NCI-H345 (cell line): ENCODE data around the gene UTP15.
A peak's percentile ranks its signal among the peaks of the same experiment; 100 is the strongest.

Source experiments
- DNase-seq: peaks from one replicate; lab custom pipeline; 2025; lab: John Stamatoyannopoulos, UW

Gene UTP15, protein sequence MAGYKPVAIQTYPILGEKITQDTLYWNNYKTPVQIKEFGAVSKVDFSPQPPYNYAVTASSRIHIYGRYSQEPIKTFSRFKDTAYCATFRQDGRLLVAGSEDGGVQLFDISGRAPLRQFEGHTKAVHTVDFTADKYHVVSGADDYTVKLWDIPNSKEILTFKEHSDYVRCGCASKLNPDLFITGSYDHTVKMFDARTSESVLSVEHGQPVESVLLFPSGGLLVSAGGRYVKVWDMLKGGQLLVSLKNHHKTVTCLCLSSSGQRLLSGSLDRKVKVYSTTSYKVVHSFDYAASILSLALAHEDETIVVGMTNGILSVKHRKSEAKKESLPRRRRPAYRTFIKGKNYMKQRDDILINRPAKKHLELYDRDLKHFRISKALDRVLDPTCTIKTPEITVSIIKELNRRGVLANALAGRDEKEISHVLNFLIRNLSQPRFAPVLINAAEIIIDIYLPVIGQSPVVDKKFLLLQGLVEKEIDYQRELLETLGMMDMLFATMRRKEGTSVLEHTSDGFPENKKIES

DNA sequence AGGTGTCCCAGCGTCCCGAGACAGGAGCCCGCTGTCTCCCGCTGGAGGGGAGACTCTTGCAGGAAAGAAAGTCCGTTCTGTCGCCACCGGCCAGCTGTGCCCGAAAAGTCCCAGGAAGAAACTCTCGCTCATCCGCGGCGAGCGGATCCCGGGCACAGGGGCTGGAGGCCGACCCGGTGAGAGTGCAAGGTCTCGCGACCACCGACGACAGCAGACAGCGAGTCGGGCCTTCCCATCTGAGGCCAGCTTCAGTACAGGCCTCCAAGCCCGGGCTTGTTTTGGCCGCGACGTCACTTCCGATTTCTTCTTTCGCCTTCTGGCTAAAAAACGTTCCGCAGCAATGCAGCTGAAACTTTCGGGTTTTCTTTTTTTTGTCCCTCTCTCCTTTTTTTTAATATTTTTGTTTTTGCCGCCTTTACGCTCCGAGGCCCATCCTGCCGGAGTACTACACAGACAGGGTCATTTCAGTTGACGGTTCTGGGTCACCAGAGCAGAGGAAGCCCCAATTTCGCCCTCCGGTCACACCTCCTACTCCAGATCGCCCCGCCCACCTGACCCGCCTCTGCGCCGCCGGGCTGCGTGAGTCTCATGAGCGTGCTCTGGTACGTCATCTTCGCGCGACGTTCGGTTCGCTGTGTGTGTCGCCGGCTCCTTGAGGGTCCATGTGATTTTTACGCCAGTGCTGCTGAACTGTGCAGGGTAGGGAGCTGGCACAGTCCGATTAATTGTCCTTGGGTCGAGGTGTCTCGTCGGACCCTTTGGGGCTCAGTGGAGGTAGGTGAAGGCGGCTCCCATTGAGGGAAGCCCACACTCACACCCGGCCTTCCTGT lies at the start of gene UTP15, which contains the start of gene ANKRA2:
UTP15 (plus strand) TSS at position 605 of the 830 bp plus-strand sequence. CDS start 1,602 bp downstream, outside the sequence.
ANKRA2 (minus strand) TSS at position 501 of the 830 bp plus-strand sequence. CDS start 2,758 bp downstream, outside the sequence.
- DNase-seq = peak; percentile 95

DNA sequence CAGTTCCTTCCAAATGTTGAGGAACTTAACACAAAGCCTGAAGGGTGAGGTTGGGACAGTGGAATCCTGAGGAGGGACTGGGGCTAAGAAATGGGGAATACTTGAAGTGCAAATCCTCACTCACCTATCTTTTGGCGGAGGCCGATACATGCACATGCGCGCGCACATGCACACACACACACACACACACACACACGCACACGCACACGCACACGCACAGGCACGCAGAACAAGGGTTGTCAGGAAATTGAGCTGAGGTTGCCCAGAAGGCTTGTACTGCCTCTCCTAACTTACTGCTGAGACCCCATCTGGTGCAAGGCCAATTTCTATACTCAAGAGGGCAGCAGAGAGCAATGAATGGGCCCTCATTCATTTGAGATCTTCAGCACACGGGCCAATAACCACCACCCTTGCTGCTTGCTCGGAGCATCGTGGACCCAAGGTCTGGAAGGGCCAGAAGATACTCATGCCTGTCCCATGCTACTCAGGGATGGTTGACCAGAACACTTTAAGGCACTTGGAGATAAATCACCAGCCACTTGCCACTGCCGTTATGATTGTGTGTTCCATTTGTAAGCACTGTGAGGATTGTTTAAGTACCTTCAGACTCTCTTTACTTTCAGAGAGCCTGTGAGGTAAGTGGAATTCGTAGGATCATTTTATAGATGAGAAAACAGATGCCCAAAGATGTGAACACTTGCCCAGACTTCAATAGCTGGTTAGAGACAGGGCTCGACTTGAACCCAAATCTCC lies 45.8 kb upstream of the UTP15 start:
- DNase-seq = peak; percentile 73

DNA sequence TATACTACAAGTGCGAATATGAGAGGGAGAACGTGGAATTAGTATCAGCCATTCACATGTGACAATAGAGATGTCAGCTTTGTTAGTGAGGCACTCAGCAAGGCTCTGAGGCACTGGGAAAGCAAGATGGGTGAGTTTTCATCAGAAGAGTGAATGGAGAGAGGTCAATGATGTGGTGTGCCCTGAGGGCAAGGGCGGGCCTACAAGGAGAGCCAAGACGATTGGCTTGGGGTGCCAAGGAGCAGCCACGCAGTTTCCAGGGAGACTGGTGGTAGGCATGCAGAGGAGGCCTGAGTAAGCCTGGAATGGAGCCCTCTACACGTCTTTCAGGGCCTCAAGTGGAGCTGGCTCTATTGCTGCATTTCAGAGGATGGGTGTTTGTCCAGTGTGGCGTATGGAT lies 42.6 kb upstream of the UTP15 start:
- no peak for DNase-seq

DNA sequence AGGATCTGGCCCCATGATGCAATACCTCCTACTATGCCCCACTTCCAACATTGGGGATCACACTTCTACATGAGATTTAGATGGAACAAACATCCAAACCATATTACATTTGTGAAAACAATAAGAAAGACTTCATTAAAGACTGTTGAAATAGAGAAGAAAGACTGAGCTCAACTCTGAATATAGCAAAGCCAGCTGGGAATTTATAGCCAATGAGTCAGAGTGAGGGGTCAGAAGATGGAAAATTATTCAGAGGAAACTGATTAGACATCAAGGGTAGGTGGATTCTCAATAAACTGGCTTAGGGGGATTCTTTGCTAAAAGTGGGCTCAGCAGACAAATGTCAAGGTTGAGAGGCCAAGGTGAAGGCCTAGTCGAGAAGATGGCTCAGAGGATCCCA lies 41.7 kb upstream of the UTP15 start:
- DNase-seq = no peak

DNA sequence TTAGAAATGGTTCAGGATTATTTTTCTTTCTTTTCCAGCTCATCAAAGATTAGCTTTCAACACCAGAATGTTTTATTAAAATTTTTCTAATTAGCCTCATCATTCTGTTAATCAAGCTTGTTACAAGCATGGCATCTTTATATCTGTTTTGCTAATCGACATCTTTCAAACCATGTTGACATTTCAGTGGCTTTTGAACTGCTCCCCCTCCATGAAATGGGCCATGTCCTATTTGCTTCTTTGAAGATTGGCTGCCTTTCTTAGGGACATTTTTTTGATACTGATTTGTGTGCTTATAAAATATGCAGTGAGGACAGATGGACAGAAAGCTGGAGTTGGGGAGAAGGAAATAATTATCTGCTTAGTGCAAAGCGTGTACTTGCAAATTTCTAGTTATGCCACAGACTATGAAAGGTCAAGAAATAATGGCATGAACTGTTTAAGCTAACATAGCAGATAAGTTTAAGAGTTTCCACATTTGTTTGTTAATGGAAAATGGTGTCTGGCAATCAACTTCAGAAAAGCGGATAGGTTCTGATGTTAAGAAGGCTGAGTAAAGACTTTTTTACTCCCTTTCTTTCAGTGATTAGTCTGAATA lies 39.8 kb upstream of the UTP15 start:
- DNase-seq = no peak

DNA sequence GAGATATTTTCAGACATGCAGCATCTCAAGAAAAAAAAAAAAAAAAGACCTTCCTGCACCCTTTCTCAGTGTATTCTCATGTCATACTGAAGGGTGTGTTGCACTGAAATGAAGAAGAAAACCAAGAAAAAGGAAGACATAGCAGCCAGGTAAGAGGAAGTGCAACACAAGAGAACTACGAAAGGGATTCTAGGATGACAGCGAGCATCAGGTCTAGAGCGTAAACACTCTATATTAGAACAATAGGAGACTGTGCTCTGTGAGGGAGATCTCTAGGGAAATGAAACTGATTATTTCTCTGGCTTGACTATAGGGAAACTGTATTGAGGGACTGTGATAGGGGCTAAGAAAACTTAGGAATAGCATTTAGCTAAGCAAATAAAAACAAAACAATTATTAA lies 37.3 kb upstream of the UTP15 start:
- peak; percentile 9 for DNase-seq

DNA sequence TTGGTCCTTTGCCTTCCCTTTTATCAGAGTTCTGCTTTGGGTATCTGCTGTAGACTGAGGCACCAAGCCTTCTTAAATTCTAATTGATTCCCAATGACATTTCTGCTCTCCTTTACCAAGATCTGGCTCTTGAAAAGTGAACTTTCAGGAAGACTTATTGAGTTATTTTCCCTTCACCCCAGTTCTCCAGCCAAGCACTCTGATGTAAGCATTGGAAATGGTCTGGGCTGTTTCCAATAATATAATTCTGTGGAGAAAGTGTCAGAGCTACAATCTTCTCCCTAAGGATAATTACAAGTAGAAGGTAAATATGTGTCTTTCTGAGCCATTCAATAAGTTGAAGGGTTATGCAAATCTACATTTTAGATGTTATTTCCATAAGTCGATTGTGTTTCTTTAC lies 36.5 kb upstream of the UTP15 start:
- no peak for DNase-seq

DNA sequence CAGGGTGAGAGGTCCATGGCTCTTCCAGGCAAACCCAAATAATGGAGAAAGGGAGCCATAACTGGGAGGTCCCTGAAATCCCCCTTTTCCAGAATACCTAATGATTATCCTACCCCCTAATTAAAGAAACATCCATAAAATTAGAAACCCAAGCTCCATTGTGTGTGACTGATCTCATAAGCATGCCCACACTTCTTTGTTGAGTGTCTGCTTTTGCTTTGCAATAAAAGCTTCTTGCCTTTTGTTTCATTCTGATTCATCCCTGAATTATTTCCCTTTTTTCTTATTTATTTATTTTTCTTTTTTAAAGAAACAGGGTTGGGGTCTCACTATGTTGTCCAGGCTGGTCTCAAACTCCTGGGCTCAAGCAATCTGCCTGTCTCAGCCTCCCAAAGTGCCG lies 34.2 kb upstream of the UTP15 start:
- DNase-seq = no peak

DNA sequence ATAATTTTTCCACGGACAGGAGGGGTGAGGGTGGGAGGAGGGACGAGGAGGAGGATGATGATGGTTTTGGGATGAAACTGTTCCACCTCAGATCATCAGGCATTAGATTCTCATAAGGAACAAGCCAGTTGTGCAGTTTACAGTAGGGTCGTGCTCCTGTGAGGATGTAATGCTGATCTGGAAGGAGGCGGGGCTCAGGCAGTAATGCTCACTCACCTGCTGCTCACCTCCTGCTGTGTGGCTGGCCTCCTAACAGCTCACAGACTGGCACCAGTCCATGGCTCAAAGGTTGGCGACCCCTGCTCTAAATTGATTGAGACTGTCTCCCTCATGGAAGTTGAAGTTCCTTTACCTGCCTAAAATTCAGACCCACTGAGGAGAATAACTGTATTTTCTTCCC lies 33.3 kb upstream of the UTP15 start:
- DNase-seq = no peak

DNA sequence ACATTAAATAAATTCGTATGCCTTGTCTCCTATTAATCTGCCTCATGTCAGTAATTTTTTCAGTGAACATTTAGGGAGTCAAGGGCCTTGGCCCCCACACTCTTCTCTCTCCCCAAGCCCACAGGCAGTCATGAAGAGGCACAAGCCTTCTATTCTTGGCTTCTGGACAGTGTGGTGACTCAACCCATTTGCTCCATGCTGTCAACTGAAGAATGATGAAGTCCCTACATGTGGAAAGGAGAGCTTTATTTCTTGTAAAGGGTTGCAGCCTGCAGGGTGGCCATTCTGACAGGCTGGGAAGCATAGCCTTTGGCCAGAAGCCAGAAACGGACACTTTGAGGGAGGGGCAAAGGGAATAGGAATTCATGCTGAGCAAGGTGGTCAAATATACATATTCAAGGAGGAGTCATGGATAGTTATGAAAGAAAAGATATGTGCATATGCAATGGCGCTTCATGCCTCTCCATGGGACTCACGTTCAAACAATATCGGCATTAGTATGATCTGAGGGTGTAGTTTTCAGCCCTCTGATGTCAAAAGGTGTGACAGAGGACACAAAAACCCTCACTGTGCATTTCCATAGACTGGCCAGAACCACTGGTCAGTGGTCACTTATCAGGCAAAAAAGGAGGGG lies 31.4 kb upstream of the UTP15 start:
- no peak for DNase-seq

DNA sequence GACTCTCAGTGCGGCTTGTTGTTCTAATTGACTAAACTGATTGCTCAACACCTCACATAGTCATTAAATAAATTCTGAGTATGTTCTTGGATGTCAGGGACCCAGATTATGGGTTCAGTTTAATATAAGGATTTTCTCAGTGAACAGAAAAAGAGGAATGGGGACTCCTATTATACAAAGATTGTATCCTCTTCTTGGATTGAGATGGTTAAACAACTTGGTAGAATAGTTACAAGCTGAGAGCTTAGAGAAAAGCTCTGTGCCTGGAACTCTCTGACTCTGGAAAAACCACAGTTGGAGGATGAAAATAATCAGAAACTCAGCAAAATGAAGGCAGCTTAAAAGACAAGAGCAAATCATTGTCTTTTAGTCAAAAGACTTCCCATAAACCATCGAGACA lies 30.6 kb upstream of the UTP15 start:
- no peak for DNase-seq

DNA sequence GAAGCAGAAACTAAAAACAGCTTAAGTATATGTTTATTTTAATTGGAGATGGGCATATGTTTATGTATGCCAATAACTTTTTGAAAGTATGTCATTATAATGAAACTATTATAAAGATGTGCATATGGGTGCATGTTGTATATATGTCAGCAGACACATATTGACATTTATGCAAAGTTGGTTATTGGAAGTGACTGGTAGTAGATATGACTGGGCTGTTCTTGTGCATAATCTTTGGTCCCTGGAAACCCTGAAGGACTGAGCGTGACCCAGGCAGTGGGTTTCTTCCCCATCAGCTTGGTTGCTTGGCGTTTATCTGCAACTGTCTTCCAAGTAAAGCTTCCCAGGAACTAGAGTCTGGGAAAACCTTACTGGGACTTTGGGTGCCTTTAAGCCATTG lies 25.8 kb upstream of the UTP15 start:
- no peak for DNase-seq

DNA sequence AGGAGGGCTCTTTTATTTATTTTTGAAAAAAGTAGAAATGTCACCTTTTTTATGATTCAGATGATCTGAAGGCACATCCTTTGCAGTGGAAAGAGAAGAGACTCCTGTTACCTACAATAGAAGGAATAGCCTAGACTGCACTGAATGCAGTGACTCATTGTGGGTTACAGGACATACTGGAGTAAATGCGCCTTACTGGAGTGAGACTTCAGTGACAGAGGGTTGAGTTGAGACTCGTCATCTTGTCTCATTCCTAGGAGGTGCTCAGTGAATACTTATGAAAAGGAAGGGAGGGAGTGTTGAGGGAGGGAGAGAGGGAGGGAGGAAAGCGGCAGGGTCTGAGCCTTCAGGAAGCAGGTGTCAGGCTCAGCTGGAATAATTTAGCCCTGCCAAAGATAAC lies 25.4 kb upstream of the UTP15 start:
- no peak for DNase-seq

DNA sequence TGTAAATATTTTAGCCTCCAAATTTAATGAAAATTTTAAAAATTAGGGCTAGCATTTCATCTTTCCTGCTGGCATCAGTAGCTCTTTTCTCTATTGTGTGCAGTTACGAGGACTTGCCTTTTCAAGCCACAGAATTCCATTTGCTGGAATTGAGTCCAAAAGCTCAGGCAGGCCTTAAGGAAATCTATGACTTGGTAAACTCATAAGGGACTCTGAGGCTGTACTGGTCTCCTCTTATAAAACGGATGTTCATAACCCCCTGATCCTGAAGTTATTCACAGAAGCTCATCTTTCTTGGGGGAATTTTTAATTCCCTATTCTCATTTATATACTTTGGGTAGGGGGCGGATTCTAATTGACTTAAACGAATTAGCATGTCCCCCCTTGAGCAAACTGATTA lies 23.5 kb upstream of the UTP15 start:
- no peak for DNase-seq

DNA sequence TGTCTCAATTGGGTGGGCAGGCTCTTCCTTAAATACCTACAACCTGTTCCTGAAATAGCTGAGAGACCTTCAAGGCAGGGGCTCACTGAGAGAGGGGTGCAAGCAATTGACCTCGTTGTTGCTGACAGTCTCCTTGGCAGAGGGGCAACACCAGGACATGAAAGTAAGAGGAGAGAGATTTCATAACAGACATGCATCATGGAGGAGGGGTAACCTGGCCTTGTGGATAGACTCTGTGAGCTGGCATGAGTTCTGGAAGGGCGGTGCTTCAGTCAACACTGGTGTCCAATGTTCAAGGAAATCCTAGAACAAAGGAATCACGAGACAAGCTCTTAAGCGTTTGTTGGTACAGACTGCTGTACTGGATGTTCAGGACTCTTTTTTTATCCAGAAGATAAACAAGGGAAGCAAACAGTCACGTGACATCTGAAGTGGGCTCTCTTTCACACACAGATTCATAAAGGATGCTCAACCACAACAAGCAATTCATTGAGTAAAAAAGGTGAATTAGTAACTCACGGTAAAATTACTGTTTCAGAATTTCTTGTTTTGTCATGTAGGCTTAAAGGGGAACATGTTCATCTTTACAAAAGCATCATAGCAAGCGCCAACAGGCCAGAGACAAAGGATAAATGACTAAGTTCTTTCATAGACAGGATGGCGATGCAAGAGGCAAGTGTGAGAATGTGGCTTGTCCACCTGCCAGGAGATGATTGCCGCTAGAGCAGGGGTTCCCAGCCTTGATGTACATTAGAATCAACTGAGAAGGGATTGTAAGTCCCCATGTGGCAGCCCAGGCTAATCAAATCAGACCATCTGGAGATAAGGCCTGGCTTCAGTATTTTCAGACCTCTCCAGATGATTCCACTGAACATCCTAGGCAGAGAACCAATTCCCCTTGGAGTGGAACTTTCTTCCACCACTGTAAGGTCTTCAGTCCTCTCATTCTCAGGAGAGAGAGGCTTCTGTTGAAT lies 20.8 kb upstream of the UTP15 start:
- peak; percentile 97 for DNase-seq

DNA sequence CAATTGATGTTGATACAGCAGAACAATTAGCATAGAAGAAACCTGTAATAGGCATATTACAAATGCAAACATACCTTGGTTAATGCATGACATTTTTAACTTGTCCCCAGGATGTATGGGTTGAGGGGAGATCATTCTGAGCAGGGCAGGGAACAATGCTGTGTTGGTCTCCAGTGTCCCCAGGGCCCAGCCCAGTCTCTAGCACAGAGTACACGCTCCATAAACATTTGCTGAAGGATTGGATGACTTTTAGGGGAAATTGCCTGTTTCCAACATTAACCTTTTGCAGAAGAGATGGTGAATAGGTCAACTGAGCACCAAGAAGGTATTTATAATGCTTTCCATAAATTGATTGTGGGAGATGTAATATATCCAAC lies 20.2 kb upstream of the UTP15 start:
- DNase-seq = no peak

DNA sequence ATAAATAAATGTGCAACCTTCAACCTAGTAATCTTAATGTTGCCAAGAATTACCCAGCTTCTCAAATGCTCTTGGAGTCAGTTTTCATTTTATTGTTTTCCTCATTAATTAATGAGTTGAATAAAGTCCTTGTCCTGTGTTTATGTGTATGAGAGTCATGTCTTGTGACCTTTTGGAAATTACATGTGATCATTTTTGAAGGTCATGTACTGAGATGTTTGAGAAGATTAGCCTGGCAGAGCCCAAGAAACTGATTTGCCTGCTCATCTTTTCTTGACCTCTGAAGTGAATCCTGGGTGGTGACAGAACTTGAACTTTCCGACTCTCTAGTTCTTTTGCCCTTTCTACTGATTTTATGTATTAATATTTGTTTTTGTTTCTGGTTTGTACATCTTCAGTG lies 15.5 kb upstream of the UTP15 start:
- DNase-seq = no peak

DNA sequence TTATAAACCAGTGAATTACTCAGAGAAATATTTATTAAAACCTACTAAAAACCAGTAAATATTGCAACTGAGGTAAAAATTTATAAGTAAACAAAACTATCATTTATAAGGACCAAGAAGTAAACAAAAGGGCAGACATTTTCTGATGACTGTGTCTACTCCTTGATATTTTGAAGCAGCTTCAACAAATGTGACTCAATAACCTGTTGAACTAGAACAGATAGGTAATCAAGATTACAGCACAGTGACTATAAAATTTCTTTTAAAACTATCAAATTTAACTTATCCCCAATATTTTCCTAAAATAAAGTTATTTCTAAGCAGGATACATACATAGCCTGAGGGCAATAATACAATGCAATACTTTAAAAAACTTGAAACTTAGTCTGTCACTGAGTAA lies 12.9 kb upstream of the UTP15 start:
- no peak for DNase-seq

DNA sequence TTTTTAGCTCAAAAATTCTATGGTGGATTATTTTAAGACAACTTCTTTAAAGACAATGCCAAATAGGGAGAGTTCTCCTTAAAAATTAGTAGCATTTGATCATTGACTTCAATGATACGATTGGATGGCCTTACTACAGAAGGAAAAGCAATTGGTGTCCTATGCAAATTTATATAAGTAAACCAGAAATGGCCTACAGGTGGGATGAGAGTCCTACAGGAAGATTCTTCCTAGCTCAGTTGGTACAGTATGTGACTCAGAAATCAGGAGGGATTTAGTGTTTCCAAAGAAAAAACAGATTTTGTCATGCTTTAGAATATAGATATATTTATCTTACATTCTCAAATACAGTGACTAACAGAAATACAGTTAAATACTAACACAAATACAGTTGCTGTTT lies 6.6 kb upstream of the UTP15 start:
- no peak for DNase-seq

DNA sequence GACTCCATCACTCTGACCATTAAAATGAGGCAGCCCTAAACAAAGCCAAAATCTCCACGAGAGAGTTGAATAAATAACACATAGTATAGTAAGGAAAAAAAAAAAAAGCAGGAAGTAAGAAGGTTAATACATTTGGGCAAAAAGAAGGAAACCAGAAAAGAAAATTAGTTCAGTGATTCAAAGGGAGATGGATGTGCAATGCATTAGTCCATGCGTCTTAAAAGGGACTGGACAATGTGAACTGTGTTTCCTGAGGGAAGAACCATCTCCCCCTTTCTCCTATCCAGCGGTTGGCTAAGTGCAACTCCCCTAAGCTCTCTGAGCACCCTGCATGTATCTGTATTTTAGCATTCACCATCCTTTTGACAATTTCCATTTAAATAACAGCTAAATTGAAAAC lies 1.5 kb upstream of the UTP15 start:
- no peak for DNase-seq
